ENCODE results near the gene ERC1. TPM values are rescaled to one million over a fixed set of nuclear protein-coding genes. Genes with fewer than 3 reads are reported as not detected.

ERC1 gene
- total and polyA plus RNA-seq, 2 donors (not counting 3 experiments of a cell fraction or from before 2014, with no cell fraction given) = 11.7 to 66.1 TPM

- TF ChIP-seq POLR2AphosphoS5 (IDR thresholded peaks at IDR 0.05; ENCODE audit: insufficient read depth, low read depth, low read length) (no peak), JUN (IDR thresholded peaks at IDR 0.05; ENCODE audit: borderline replicate concordance, insufficient read depth, insufficient read length, low read depth) (no peak), MYC (IDR thresholded peaks at IDR 0.05; ENCODE audit: low read depth, low read length) (no peak), FOS (IDR thresholded peaks at IDR 0.05; ENCODE audit: borderline replicate concordance, insufficient read depth, low read length) (no peak), GATA2 (IDR thresholded peaks at IDR 0.05; ENCODE audit: insufficient read depth, insufficient read length, low read depth, low read length) (no peak), CTCF (IDR thresholded peaks at IDR 0.05; ENCODE audit: extremely low read depth in 1 of 2, insufficient read depth in 1 of 2, low read depth in 1 of 2, low read length in 2 of 2) (no peak), MAX (IDR thresholded peaks at IDR 0.05; ENCODE audit: insufficient read depth, insufficient read length) (no peak), POLR2A (IDR thresholded peaks at IDR 0.05; ENCODE audit: low read depth, low read length) (no peak), EZH2 (IDR thresholded peaks at IDR 0.05; ENCODE audit: borderline replicate concordance, low read depth, low read length, severe bottlenecking) (no peak)
- no peaks in the 10 kb centered on the region for H3K27me3 ChIP-seq (ENCODE audit: control insufficient read depth in 2 of 2, insufficient read depth in 2 of 2, low read length in 2 of 2)
- no peak overlapping the region for H3K27ac ChIP-seq (ENCODE audit: insufficient read depth, low read depth, low read length)
- H4K20me1 ChIP-seq (replicated peaks; ENCODE audit: control insufficient read depth, extremely low read depth, insufficient read depth, low read length) = no peaks in the 10 kb centered on the region
- ChIA-PET POLR2A (no interaction called here), CTCF (interaction anchor here (0.6 to 2.2 kb wide), 4 partner anchors 9 to 138 kb away, joined by 3 to 9 read pairs (median 4); no protein-coding TSS in a partner anchor)
- no peak overlapping the region for H3K4me2 ChIP-seq (ENCODE audit: insufficient read depth, low read length)
- H3K9me3 ChIP-seq (replicated peaks; ENCODE audit: control insufficient read depth, insufficient read depth, low read length) = no peaks in the 10 kb centered on the region
- H3K79me2 ChIP-seq (ENCODE audit: control insufficient read depth, insufficient read depth, low read length) = no peaks in the 10 kb centered on the region
- H3K9ac ChIP-seq (replicated peaks; ENCODE audit: extremely low read depth, insufficient read depth, low read length) = no peak overlapping the region
- H2AFZ ChIP-seq (ENCODE audit: low read depth, low read length) = no peak overlapping the region
- H3K4me3 ChIP-seq (replicated peaks in 1 of 3; ENCODE audit: insufficient read depth in 1 of 3, low read depth in 1 of 3, low read length in 3 of 3) = no peak overlapping the region
- no peaks in the 10 kb centered on the region for H3K36me3 ChIP-seq (ENCODE audit: control insufficient read depth in 2 of 2, extremely low read depth in 1 of 2, insufficient read depth in 2 of 2, low read length in 2 of 2)
- intact Hi-C loops (cut with micrococcal nuclease) = no loop called here
- no peaks in the 10 kb centered on the region for H3K4me1 ChIP-seq (ENCODE audit: control insufficient read depth, extremely low read depth, insufficient read depth, low read length)
- BruUV-seq (replicated peaks) = no TSS peak
- no peaks in the 10 kb centered on the region for H3K9me1 ChIP-seq (replicated peaks; ENCODE audit: control insufficient read depth, extremely low read depth, insufficient read depth, low read length)
- FAIRE-seq = no peak
- dilution Hi-C loops (cut with MboI; ENCODE audit: extremely low pct_ligation_motif_present, low sequenced_read_pairs) = no loop called here
- DNase-seq (ENCODE audit: low read depth, low spot score) = no peak
Measured at GRCh38 chr12:1256285-1256684, 265.3 kb downstream of the ERC1 start.
